Dedifferentiated amniotic fluid mesenchymal stem cell (primary cell): Measurements from ENCODE around the gene HTR2B.
"Not testable (repeated sequence)": the region's sequence is repeated elsewhere in the genome, so short reads cannot be mapped to it uniquely, and the experiment has no call there.

Source experiments
- DNase-seq: peaks from one replicate; pipeline ENCODE4 v3.0.0-alpha.2; 2016; ENCODE audit errors: extremely low spot score

HTR2B gene

DNA sequence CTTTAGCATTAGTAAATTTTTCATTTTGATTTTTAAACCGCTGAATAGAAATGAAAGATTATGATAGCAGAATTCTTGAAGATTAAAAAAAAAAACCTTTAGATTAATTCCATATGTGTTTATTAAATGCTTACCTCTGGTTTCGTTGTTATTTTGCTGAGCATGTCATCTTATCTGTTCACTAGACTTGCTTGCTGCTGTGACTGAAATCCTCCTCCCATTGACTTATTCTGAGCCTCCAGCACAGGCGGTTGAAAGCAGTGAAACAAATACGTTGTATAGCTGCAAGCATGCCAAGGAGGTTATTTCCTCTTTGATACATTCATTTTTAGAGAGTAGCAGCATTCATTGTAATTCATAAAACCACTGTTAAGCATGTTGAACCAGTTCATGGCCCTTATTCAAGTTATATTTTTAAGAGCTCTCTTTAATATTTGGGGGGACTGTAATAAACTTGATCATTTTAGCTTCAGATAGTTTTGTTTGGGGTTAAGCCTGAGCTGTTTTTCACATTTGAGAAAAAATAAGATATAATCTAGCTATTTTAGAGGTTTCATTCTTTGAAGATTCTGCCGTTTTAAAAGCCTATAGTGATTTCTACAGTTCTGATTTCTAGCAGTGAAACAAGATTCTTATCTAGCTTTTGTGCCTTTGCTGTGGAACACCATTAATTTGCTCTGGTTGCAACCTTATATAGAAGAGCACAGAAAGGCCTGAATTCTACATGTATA, at the start of gene HTR2B:
TSS of gene HTR2B (minus strand) at position 205 of the 731 bp plus-strand sequence. CDS start 1,278 bp downstream, outside the sequence.
- DNase-seq, result no peak

DNA sequence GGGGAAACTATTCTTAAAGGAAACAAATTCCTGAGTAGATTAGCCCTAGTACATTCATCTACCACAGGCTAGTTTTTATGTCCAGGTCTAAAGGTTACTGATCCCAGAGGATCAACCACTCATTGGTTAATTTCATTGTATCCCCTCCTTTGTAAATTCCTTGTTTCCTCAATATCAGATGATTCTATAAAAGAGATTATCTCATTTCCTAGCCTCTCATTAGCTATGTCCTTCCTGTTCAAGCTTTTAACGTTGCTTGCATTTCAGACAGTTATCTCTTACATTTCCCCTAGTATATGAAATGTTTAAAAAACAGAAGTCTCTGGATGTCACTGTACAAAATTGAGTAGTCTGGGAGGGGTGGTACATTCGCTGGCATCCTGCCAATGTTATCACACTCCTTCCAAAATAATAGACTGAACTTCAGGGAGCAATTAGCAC, 49.4 kb upstream of the HTR2B start:
- DNase-seq, result no peak

DNA sequence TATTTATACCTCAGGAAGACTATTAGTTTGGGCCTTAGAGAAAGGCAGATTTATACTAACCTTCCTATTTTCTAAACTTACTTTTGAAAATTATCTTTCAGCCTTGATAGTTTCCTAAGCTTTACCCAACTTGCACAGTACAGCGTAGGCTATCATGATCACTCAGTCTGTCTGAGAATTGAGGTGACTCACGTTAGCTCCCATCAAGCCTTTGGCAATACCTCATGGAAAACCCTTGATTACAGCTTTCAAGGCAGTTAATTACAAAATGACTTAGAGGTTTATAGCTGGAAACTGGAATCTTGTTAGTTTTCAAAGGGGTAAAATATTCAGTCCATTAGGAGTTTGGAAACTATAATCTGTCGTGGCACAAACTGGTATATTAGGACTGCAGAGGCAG, 47.2 kb upstream of the HTR2B start:
- no peak for DNase-seq

DNA sequence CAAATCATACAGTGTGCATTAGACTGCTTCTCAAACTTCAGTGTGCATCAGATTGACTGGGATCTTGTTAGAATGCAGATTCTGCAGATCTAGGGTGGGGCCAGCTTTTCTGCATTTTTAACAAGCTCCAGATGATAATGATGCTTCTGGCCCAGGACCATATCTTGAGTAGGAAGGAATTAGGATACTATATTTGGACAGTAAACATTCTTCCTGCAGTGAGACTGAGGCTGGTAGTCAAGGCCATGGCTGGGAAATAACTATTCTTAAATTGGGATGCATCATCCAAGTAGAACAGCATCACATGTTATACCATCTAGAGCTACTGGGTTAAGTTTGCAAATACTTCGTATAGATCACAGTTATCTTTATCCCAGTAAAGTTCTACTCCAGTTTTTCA, 45.2 kb upstream of the HTR2B start:
- peak; percentile 76 for DNase-seq

DNA sequence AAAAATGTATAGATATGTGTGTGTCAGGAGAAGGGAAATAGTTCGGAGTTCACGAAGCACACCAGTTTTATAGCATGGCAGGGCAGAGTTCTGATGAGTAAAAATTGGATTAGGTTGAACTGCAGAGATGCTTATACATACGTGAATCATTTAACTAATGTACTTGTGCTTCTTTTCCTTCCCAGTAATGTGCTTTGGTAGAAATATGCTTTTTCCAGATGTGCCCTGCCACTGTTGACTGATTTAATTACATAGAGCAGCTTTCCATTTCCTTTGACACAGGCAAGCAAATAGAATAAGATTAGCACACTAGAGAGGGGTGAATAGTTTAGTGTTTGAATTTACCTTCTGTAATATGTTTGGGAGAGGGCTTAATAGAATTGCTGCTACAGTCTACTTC, 44.6 kb upstream of the HTR2B start:
- DNase-seq, result no peak

DNA sequence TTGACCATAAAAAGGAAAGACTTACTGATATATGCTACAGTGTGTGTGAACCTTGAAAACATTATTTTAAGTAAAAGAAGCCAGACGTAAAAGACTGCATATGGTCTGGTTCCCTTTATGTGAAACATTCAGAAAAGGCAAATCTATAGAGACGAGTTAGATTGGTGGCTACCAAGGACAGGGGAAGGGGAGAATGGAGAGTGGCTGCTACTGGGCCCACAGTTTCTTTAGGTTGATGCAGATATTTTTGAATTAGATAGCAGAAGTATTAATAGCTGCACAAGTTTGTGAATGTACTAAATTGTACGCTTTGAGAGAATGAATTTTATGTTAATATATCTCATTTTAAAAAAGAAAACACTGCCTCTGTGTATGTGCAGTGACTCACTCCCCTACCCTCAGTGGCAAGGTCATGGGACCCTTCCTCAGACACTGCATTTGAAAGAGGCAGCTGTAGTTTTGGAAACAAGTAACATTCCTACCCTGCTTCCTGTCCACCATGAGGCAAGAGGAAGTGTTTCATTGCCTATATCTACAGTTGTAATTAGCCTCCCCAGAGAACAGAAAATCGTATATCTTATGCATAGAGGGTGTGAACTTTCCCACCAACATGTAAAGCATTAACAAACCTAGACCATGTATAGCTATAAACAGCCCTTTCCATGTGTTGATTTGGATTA, 43.8 kb upstream of the HTR2B start:
- DNase-seq, result no peak

DNA sequence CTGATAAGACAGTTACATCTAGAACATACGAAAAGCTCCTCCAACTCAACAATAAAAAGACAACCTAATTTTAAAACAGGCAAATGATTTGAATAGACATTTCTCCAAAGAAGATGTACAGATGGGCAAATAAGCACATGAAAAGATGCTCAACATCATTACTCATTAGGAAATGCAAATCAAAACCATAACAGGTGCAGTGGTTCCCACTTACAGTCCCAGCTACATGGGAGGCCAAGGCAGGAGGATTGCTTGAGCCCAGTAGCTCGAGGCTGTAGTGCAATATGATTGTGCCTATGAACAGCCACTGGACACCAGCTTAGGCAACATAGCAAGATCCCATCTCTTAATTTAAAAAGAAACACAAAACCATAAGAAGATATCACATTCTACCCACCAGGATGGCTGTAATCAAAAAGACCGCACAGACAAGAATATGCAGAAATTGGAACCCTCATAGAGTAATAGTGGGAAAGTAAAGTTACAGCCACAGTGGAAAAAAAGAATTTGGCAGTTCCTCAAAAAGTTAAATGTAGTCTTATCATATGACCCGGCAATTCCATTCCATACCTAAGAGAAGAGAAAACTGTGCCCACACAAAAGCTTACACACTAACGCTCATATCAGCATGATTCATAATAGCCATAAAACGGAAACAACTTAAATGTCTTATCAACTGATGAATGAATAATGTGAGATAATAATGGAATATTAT, 43.1 kb upstream of the HTR2B start:
- DNase-seq, result no peak

DNA sequence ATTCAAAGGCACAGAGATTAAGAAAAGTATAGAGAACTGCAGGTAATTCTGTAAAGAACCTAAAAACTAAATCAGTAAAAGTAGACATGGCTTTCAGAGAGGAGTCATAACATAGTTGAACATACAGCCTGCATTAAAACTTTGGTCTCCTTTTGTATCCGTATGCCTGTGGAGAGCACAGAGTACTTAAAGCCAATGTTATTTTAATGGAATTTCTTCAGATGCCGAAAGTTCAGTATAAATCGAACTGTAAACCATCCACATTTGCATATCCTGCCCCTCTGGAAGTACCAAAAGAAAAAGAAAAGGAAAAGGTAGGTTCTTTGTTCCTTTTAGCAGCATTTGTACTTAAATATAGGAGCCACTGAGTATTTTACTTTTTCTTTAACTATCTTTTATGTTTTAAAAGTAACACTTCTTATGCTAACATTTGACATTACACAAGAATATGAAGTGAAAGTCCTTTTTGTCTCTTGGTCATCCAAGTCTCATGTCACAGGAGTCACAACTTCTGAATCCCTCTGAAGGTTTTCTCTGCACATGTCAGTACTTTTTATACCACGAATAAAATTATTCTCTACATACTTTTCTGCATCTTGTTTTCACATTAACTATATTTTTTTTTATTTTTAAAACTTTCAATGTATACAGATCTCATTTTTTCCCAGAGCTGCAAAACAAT, 38.7 kb upstream of the HTR2B start:
- DNase-seq, result no peak

DNA sequence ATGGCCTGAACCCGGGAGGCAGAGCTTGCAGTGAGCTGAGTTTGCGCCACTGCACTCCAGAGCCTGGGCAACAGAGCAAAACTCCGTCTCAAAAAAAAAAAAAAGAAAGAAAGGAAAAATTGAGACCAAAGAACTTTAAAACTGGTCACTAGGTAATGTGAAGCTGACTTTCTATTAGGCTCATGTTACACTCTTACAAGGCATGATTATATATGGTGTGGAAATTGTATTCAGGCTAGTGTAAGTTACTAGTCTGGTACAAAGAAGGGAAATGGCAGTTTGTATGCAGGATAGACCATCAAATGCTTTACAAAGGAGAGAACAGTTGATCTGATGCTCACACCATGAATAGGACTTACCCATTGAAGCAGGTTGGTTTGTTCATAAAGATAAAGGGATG, 38.2 kb upstream of the HTR2B start:
- no peak for DNase-seq

DNA sequence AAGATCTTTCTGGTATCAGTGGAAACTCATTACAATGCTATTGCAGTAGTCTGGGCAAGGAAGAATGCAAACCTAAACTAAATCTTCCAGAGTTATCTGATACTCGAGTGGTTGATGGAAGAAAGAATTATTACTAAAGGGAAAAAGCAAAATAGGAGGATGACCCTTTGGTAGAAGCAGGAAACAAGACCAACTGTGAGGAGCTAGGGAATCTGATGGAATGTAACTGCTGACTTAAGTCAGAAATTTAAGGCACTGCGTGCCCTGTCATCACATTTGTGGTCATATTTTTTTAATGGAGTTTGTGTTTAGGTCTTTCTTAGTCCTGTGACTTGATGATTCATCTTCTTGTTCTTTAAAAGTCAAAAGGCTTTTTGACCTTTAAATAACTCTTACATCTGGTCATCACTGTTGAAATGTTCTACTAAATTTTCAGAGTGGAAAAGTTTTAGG, 37.1 kb upstream of the HTR2B start:
- peak; percentile 96 for DNase-seq

DNA sequence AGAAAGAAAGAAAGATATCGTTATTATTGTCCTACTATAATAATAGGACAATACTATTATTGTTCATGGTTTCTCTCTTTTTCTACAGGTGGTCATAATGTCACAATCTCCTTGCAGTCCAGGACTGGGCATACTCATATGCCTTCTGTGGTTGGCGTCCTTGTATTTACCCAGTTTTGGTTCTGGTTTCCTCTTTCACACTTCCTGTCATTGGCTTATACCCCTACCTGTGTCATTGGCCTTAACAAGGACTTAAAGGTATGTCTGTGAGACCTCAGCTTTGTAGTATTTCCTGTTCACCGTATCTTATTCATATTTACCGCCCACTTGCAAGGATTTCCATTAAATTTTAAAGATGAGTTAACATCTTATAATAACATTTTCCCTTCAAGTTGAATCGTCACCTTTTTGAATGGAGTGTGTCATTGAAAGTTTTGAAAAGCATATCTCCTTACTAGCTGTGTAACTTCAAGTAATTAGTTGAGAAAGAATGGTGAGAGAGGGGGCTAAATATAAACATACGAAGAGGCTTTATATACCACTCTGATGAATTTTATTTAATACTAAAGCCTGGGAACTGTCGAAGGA, 36.5 kb upstream of the HTR2B start:
- DNase-seq, result no peak

DNA sequence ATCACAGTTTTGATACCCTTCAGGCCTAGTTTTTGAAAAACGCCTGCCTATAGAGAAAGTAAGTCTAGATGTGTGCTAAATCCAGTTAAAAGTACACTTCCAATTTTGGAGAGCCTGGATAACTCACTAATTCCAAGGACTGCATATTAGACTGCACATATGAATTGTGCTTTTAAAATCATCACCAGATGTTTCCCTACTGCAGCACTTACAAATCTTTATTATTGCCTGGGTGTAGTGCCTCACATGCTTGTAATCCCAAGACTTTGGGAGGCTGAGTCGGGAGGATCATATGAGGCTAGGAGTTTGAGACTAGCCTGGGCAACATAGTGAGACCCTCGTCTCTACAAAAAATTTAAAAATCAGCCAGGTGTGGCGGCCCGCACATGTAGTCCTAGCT, 35.9 kb upstream of the HTR2B start:
- no peak for DNase-seq

DNA sequence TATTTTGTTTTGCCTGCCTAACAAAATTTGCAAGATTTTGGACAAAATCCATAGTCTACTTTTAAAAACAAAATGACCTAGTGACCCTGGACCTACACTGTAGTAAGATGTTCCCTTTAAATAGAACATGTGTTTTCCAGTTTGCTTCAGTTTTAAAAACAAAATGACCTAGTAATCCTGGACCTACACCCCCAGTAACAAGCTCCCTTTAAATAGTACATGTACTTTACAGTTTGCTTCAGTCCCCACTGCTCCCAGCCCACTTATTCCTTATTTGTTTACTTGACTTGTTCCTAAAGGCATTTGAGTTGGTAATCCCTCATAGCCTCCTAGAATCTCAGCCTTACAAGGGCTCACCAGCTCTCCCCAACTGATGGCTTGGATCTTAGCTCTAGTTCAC, 34.5 kb upstream of the HTR2B start:
- no peak for DNase-seq

DNA sequence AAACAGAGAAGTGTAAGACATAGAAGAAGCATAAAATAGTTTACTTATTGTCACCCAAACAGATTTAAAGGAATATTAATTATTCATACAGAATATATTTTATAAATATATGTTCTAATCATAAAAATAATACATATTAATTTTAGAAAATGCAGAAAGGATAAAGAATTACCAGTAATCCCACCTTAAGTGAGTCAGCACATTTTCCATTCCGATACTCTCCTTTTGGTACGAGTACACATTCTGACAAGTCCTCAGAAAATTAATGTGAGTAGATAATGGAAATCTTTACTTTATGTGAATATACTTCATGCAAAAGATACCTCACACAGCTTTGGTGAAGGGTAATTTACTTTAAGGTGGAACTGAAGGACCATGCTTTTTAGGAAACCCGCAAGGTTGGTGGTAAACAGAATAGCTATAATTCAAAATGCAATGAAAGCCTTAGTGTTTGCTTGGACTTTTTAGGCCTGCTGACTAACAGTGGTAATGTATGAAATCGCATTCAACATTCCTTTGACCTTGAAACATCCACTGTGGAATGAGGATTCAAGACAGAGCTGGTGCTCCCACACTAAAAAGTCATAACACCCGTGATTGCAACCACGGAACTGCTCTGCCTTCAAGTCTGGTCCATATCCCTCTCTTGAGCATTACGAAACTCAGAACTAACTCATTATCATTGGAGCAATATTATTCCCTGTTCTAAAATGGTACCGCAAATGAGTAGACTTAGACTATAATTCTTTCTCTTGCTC, 28.1 kb upstream of the HTR2B start:
- DNase-seq, result peak; percentile 47

DNA sequence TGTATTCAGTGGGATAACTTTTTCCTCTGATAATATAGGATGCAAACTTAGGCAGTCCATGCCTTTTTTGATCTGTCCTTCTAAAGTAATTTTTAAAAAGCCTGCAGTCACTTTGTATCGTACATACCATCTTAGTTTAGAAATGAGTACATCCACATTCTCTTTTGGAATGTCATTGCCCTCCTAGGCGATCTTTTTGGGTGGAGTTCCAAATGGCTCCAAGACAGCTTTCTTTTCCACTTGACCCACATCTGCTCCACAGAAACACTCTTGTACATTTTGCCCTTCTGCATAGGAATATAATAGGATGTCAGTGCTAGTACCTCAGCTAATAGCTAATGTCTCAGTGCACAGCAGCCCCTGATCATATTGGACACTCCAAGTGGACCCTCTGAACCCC, 21.8 kb upstream of the HTR2B start:
- peak; percentile 28 for DNase-seq

DNA sequence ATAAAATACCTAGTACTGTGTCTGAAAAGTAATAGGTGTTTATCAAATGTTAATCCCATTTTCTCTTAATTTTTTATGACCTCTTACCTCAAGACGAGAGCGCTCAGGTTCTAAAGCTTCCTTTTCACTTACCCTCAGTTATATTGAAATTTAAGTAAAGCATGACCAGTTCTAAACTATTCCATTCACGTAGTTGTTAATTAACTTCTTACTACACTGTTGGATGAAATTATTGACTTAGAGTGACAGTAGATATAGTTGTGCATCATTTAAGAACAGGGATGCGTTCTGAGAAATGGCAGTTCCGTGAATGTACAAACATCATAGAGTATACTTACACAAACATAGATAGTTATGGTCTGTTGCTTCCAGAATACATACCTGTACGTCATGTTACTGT, 20.1 kb upstream of the HTR2B start:
- DNase-seq, result no peak

DNA sequence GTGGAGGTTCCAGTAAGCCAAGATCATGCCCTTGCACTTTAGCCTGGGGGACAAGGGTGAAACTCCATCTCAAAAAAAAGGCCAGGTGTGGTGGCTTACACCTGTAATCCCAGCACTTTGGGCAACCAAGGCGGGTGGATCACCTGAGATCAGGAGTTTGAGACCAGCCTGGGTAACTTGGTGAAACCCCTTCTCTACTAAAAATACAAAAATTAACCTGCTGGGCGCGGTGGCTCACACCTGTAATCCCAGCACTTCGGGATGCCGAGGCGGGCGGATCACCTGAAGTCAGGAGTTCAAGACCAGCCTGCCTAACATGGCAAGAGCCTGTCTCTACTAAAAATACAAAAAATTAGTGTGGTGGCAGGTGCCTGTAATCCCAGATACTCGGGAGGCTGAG, 16.0 kb upstream of the HTR2B start:
- DNase-seq, result not testable (repeated sequence)

DNA sequence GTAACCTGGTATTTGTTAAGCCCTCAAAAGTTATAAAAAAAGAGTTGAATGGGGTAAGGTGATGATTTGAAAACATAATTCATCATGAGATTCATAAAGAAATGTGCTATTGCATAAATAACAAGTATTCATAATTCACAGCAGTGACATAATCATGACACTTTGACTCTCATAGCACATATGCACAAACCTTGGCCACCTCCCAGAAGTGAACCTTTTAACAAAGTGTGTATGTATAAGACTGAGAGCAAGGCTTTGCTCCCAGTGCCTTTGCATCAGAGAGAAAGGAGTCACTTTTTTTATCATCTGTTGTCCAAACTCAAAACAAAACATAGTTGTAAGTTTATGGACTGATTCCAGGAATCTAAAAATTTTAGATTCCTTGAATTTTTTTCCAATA, 15.0 kb upstream of the HTR2B start:
- DNase-seq, result no peak

DNA sequence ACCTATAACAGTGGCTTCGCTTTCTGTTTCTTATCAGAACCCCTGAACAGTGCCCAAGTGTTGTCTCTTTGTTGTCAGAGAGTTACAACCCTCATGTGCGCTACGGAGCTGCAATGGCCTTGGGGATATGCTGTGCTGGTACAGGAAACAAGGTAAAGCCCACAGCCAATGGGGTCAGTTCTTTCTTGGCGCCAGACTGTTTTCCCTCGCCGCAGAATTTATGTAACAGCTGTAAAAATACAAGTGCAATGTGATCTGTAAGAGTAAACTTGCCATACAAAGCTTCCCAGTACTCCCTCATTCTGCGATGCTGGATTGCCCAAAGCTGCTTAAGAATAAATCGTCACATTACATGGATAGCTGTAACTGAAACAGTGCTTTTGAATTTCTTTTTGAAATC, 13.9 kb upstream of the HTR2B start:
- no peak for DNase-seq

DNA sequence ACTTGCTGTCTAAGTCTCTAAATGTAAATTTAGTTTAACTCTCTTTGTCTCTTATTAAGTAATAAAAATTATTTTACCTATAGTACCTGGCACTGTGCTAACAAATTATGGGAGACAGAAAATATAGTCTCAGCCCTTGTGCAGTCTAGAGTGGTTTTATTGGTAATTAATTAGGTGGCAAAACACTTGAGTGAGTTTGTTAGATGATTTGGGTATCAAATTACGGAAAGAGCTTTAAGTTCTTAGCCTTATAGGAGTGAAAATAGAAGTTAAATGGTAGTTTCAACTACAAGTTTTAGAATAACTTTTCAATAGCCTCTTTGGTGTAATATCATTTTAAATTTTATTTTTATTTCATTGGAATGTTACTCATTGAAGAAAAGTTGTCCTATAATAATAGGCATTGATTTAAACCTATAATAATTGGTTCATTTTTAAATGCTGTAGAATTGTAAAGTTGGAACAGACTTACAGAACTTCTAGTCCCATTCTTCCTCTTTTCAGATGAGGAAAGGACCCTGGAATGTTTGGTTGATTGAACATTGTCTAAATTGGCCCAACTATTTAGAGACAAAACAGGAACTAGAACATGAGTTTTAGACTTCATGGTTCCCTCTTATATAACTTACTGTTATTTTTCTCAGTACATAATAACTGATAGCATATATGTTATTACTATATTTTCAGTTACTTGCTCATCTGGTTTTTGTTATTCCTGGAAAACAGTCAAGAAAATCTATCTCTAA, 10.2 kb upstream of the HTR2B start:
- no peak for DNase-seq
